Measurements from ENCODE around the gene RPL13A. TPM values are rescaled to one million over a fixed set of nuclear protein-coding genes. Genes with fewer than 3 reads are reported as not detected.

Gene RPL13A
- total and polyA plus RNA-seq, 2 donors from 2014 or later = 2,090 to 3,309 TPM

GRCh38 chr19:49498475-49498874 is 11.1 kb downstream of the RPL13A start:
- peaks cover 4 to 20% (median 14%) of the 10 kb centered on the region in 3 donors for H3K4me1 ChIP-seq (ENCODE audit: control insufficient read depth in 2 of 3, insufficient read depth in 2 of 3, low read depth in 1 of 3, low read length in 3 of 3)
- H3K9me3 ChIP-seq (ENCODE audit: control insufficient read depth in 2 of 3, insufficient read depth in 1 of 3, low read length in 3 of 3) = no peaks in the 10 kb centered on the region
- H3K27ac ChIP-seq (ENCODE audit: low read depth in 2 of 2, low read length in 2 of 2) = no peak overlapping the region
- H3K36me3 ChIP-seq (ENCODE audit: control insufficient read depth in 2 of 3, insufficient read depth in 3 of 3, low read length in 3 of 3) = peaks cover 14 to 28% (median 17%) of the 10 kb centered on the region in 3 donors
- intact Hi-C loops (cut with DNase I) = no loop called here
- H3K27me3 ChIP-seq (ENCODE audit: control insufficient read depth, insufficient read depth, low read length) = no peaks in the 10 kb centered on the region
- TF ChIP-seq CTCF (IDR thresholded peaks at IDR 0.05; ENCODE audit: borderline replicate concordance, extremely low read depth, insufficient read depth) = no peak
- H3K9ac ChIP-seq (ENCODE audit: low read length in 3 of 3) = no peak overlapping the region
- DNase-seq (no peak), FAIRE-seq (no peak)
- no peak overlapping the region for H3K4me3 ChIP-seq (ENCODE audit: low read length in 3 of 3)

DNA sequence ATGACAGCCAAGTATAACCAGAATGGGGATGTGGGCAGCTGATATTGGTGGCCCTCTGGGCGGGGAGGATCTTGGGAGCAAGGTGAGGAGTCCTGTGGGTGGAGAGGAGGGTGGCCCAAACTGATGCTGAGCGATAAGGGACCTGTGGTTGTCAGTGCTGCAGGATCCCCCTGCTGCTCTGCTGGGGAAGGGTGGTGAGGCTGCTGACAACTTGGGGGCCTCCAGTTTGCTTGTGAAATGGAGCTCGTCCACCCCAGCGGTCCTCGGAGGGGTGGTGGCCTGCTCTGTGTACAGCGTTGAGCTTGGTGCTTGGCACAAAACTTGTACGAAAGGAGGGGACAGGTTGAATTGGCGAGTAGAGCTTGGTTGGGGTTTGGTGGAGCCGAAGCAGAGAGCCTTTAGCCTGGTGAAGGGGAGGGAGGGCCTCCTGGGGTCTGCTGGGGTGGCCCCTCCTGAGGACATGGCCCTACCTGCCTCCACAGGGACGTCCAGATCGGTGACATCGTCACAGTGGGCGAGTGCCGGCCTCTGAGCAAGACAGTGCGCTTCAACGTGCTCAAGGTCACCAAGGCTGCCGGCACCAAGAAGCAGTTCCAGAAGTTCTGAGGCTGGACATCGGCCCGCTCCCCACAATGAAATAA is 11.7 kb downstream of the RPL13A start:
- Histone ChIP-seq H3K9ac (ENCODE audit: low read length in 3 of 3) (no peak overlapping the region), H3K27ac (ENCODE audit: low read depth in 2 of 2, low read length in 2 of 2) (no peak overlapping the region), H3K36me3 (ENCODE audit: control insufficient read depth in 2 of 3, insufficient read depth in 3 of 3, low read length in 3 of 3) (peaks cover 14 to 28% (median 17%) of the 10 kb centered on the region in 3 donors), H3K9me3 (ENCODE audit: control insufficient read depth in 2 of 3, insufficient read depth in 1 of 3, low read length in 3 of 3) (no peaks in the 10 kb centered on the region), H3K27me3 (ENCODE audit: control insufficient read depth, insufficient read depth, low read length) (no peaks in the 10 kb centered on the region), H3K4me1 (ENCODE audit: control insufficient read depth in 2 of 3, insufficient read depth in 2 of 3, low read depth in 1 of 3, low read length in 3 of 3) (peaks cover 4 to 20% (median 14%) of the 10 kb centered on the region in 3 donors), H3K4me3 (ENCODE audit: low read length in 3 of 3) (no peak overlapping the region)
- FAIRE-seq = no peak
- no peak for TF ChIP-seq CTCF (IDR thresholded peaks at IDR 0.05; ENCODE audit: borderline replicate concordance, extremely low read depth, insufficient read depth)
- no peak for DNase-seq
- intact Hi-C loops (cut with DNase I) = no loop called here

- DNase-seq (peak in 4 of 5 donors; percentile 73 to 89 (median 78)), FAIRE-seq (no peak)
- no peak overlapping the region for H3K4me3 ChIP-seq (ENCODE audit: low read length in 3 of 3)
- no peaks in the 10 kb centered on the region for H3K9me3 ChIP-seq (ENCODE audit: control insufficient read depth in 2 of 3, insufficient read depth in 1 of 3, low read length in 3 of 3)
- H3K36me3 ChIP-seq (ENCODE audit: control insufficient read depth in 2 of 3, insufficient read depth in 3 of 3, low read length in 3 of 3) = peaks cover 9 to 20% (median 11%) of the 10 kb centered on the region in 3 donors
- no peaks in the 10 kb centered on the region for H3K27me3 ChIP-seq (ENCODE audit: control insufficient read depth, insufficient read depth, low read length)
- peaks cover 4 to 12% (median 5%) of the 10 kb centered on the region in 3 donors for H3K4me1 ChIP-seq (ENCODE audit: control insufficient read depth in 2 of 3, insufficient read depth in 2 of 3, low read depth in 1 of 3, low read length in 3 of 3)
- H3K27ac ChIP-seq (ENCODE audit: low read depth in 2 of 2, low read length in 2 of 2) = no peak overlapping the region
- intact Hi-C loops (cut with DNase I) = no loop called here
- TF ChIP-seq CTCF (IDR thresholded peaks at IDR 0.05; ENCODE audit: borderline replicate concordance, extremely low read depth, insufficient read depth) = peak; percentile 72
- no peak overlapping the region for H3K9ac ChIP-seq (ENCODE audit: low read length in 3 of 3)
Measured at GRCh38 chr19:49502866-49503581, 15.6 kb downstream of the RPL13A start.
